ENCODE results near the gene RGS12. TPM values are rescaled to one million over a fixed set of nuclear protein-coding genes. Genes with fewer than 3 reads are reported as not detected.

The RGS12 gene
- total and polyA plus RNA-seq, 2 of the 13 experiments (the other 11 are each of a cell fraction or from before 2014, with no cell fraction given): 21.0 to 27.7 TPM

DNA sequence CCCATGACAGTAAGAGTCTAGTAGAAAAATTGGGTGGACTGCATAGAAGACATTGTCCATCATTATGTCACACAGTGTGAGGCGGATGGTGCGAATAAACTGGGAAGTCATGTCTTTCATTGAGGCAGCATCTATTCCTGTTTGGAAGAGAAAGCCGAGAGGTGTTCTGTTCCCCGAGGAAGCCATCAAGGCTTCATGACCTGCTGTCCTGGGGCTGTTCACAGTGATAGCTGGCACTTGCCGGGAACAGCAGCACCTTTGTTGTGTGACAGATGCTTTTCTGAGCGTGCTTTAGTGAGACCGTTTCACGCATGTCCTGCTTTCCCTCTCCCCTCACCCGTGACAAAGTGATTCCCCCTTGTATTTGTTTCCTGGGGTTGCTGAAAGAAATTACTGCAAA, 20.3 kb downstream of the RGS12 start:
- DNase-seq (ENCODE audit: low spot score): no peak
- no peaks in the 10 kb centered on the region for H3K9me3 ChIP-seq (ENCODE audit: low read length)
- H3K36me3 ChIP-seq (replicated peaks in 1 of 2; ENCODE audit: control insufficient read depth in 1 of 2, insufficient read depth in 2 of 2, low read length in 2 of 2): peaks cover 12 to 20% of the 10 kb centered on the region in 2 experiments; a peak in 3 of 5 replicates
- no peak overlapping the region for H2AFZ ChIP-seq (ENCODE audit: low read length)
- no peak for FAIRE-seq
- in situ Hi-C loops (cut with HindIII; ENCODE audit: extremely low pct_ligation_motif_present, low pct_unique_long_range_greater_than_20kb): no loop called here
- peaks cover 12% of the 10 kb centered on the region for H3K4me1 ChIP-seq (ENCODE audit: insufficient read depth, low read length)
- BruUV-seq (replicated peaks): no TSS peak
- ChIA-PET CTCF (ENCODE audit: low intra/inter-chr PET ratio, low total read pairs) (no interaction called here), POLR2A (no interaction called here)
- ATAC-seq: no peak
- no peak overlapping the region for H3K9ac ChIP-seq (ENCODE audit: insufficient read depth, low read depth, low read length)
- peaks cover 16% of the 10 kb centered on the region for H3K79me2 ChIP-seq (ENCODE audit: insufficient read depth, low read length)
- no peaks in the 10 kb centered on the region; the same call in 1 of the 2 replicates for H4K20me1 ChIP-seq (ENCODE audit: insufficient read depth, low read length)
- H3K4me3 ChIP-seq (replicated peaks in 1 of 3; ENCODE audit: insufficient read depth in 1 of 3, low read depth in 2 of 3, low read length in 3 of 3): no peak overlapping the region
- TF ChIP-seq, protein P1, sequence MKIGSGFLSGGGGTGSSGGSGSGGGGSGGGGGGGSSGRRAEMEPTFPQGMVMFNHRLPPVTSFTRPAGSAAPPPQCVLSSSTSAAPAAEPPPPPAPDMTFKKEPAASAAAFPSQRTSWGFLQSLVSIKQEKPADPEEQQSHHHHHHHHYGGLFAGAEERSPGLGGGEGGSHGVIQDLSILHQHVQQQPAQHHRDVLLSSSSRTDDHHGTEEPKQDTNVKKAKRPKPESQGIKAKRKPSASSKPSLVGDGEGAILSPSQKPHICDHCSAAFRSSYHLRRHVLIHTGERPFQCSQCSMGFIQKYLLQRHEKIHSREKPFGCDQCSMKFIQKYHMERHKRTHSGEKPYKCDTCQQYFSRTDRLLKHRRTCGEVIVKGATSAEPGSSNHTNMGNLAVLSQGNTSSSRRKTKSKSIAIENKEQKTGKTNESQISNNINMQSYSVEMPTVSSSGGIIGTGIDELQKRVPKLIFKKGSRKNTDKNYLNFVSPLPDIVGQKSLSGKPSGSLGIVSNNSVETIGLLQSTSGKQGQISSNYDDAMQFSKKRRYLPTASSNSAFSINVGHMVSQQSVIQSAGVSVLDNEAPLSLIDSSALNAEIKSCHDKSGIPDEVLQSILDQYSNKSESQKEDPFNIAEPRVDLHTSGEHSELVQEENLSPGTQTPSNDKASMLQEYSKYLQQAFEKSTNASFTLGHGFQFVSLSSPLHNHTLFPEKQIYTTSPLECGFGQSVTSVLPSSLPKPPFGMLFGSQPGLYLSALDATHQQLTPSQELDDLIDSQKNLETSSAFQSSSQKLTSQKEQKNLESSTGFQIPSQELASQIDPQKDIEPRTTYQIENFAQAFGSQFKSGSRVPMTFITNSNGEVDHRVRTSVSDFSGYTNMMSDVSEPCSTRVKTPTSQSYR (CRISPR knock-in tag; IDR thresholded peaks at IDR 0.05; ENCODE audit: borderline replicate concordance): no peak
- intact Hi-C loops (cut with micrococcal nuclease; ENCODE audit: unreplicated experiment): no loop called here
- 98% methylated on average over 9 of the region's 9 CpGs for WGBS (ENCODE audit: low lambda C conversion rate)
- H3K4me2 ChIP-seq (ENCODE audit: low read depth, low read length): no peak overlapping the region
- no peak overlapping the region for H3K27ac ChIP-seq (ENCODE audit: extremely low read length, insufficient read depth, low read length)
- no peaks in the 10 kb centered on the region; a peak in 1 of 5 replicates for H3K27me3 ChIP-seq (ENCODE audit: control insufficient read depth in 1 of 2, insufficient read depth in 2 of 2, low read length in 2 of 2)

DNA sequence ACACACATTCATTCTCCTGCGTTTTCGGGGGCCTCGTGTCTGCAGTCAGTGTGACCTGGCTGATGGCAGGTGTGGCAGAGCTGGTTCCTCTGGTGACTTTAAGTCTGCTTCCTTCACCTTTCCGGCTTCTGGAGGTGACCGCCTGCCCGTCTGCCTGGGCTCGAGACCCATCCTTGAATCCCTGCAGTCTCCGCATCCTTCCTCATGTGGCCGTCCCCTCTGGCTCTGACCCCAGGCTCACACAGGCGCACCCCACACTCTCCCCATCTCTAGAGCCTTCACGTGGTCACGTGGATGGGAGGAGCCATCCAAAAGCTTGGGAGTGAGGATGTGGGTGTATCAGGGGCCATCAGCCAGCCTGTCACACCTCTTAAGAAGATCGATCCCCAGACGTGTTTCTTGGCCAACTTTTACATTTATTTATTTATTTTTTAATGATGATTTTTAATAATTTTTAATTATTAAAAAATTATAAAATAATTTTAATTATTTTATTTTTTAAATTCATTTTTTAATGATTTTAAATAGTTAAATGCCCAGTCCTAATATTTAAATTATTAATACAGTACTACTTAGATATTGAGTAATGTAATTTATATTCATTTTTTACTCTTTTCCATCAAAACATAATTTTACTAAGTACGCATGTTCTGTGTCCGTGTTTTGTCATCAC, 20.9 kb downstream of the RGS12 start:
- CTCF ChIA-PET (ENCODE audit: low intra/inter-chr PET ratio, low total read pairs): no interaction called here
- Histone ChIP-seq H3K27me3 (ENCODE audit: control insufficient read depth in 1 of 2, insufficient read depth in 2 of 2, low read length in 2 of 2) (no peaks in the 10 kb centered on the region), H3K4me3 (replicated peaks in 1 of 3; ENCODE audit: insufficient read depth in 1 of 3, low read depth in 2 of 3, low read length in 3 of 3) (no peak overlapping the region), H3K79me2 (ENCODE audit: insufficient read depth, low read length) (peaks cover 12% of the 10 kb centered on the region), H3K4me1 (ENCODE audit: insufficient read depth, low read length) (peaks cover 12% of the 10 kb centered on the region), H3K4me2 (ENCODE audit: low read depth, low read length) (no peak overlapping the region), H3K9ac (ENCODE audit: insufficient read depth, low read depth, low read length) (no peak overlapping the region), H4K20me1 (ENCODE audit: insufficient read depth, low read length) (no peaks in the 10 kb centered on the region; the same call in 1 of the 2 replicates), H3K27ac (ENCODE audit: extremely low read length, insufficient read depth, low read length) (no peak overlapping the region), H3K9me3 (ENCODE audit: low read length) (no peaks in the 10 kb centered on the region), H2AFZ (ENCODE audit: low read length) (no peak overlapping the region), H3K36me3 (replicated peaks in 1 of 2; ENCODE audit: control insufficient read depth in 1 of 2, insufficient read depth in 2 of 2, low read length in 2 of 2) (peaks cover 13 to 25% of the 10 kb centered on the region in 2 experiments; a peak in 3 of 5 replicates)
- intact Hi-C loops (cut with micrococcal nuclease; ENCODE audit: unreplicated experiment) (no loop called here), in situ Hi-C loops (cut with HindIII; ENCODE audit: extremely low pct_ligation_motif_present, low pct_unique_long_range_greater_than_20kb) (no loop called here)
- no peak for FAIRE-seq
- TF ChIP-seq ARNTL (CRISPR knock-in tag; IDR thresholded peaks at IDR 0.05): no peak
- no peak for TF ChIP-seq ZNF530 (CRISPR knock-in tag; IDR thresholded peaks at IDR 0.05; ENCODE audit: low read depth)
- TF ChIP-seq TAF15 (IDR thresholded peaks at IDR 0.05; ENCODE audit: low read depth, low read length, poor library complexity, severe bottlenecking): no peak
- TF ChIP-seq ZSCAN30 (CRISPR knock-in tag; IDR thresholded peaks at IDR 0.05): no peak
- TF ChIP-seq POGZ (CRISPR knock-in tag; IDR thresholded peaks at IDR 0.05): no peak
- no peak for TF ChIP-seq ZSCAN25 (CRISPR knock-in tag; IDR thresholded peaks at IDR 0.05)
- no peak for TF ChIP-seq FLYWCH1 (CRISPR knock-in tag; IDR thresholded peaks at IDR 0.05)
- TF ChIP-seq MYNN (CRISPR knock-in tag; IDR thresholded peaks at IDR 0.05; ENCODE audit: low read depth): no peak
- TF ChIP-seq, protein P2, sequence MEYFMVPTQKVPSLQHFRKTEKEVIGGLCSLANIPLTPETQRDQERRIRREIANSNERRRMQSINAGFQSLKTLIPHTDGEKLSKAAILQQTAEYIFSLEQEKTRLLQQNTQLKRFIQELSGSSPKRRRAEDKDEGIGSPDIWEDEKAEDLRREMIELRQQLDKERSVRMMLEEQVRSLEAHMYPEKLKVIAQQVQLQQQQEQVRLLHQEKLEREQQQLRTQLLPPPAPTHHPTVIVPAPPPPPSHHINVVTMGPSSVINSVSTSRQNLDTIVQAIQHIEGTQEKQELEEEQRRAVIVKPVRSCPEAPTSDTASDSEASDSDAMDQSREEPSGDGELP (IDR thresholded peaks at IDR 0.05; ENCODE audit: borderline replicate concordance, low read depth): no peak
- no peak for TF ChIP-seq JARID2 (CRISPR knock-in tag; IDR thresholded peaks at IDR 0.05; ENCODE audit: insufficient replicate concordance)
- ATAC-seq: no peak
- POLR2A ChIA-PET: no interaction called here
- no peak for DNase-seq (ENCODE audit: low spot score)
- BruUV-seq (replicated peaks): no TSS peak
- WGBS (ENCODE audit: low lambda C conversion rate): 98% methylated on average over 16 of the region's 16 CpGs

All from HepG2 (cell line).